Measurements from ENCODE around the gene DPAGT1. TPM values are rescaled to one million over a fixed set of nuclear protein-coding genes. Genes with fewer than 3 reads are reported as not detected.
A peak's percentile ranks its signal among the peaks of the same experiment; 100 is the strongest.

DPAGT1 gene
- total RNA-seq, 1 experiment from 2014 or later, result 45.1 TPM

DNA sequence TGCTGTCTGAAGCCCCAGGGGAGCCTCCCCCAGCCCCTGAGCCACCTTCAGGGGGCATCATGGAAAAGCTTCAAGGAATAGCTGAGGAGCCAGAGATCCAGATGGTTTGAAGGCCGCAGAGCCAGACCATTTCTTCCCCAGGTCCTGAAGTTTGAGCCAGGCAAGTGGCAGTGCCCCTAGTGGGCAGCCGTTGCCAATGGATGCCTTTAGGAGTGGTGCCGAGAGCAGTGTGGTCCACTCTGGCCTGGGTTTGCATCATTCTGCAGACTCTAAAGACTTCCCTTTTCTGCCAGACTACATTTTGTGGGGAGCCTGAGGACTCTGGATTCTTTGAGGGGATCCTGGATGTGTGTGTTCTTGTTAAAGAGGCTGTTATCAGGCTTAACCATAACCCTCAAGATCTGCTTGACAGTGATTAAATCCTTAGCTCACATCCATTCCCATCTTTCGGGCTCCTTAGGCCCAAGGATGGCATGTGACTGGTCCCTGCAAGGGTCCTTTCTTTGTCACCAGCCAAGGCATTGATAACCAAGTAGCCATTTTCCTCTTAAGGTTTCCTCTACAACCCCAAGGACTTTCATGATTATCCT lies 32.8 kb upstream of the DPAGT1 start:
- Histone ChIP-seq H3K9me2 (ENCODE audit: insufficient read depth) (no peaks in the 10 kb centered on the region), H2AFZ (ENCODE audit: low read depth, low read length, poor library complexity, severe bottlenecking) (no peak overlapping the region), H3K36me3 (ENCODE audit: control insufficient read depth in 1 of 2, insufficient read depth in 2 of 2, low read length in 2 of 2) (peaks cover 18 to 23% of the 10 kb centered on the region in 2 experiments), H4K20me1 (ENCODE audit: insufficient read depth) (no peaks in the 10 kb centered on the region), H3K27ac (ENCODE audit: low read depth, low read length) (peak overlapping the region; percentile 8; the same call in 1 of the 2 replicates), H3K9me3 (ENCODE audit: control insufficient read depth in 1 of 2, insufficient read depth in 1 of 2, low read depth in 1 of 2, low read length in 2 of 2) (no peaks in the 10 kb centered on the region), H3K27me3 (ENCODE audit: insufficient read depth, low read length) (no peaks in the 10 kb centered on the region), H3K4me3 (replicated peaks in 1 of 2; ENCODE audit: low read depth in 1 of 2, low read length in 2 of 2) (no peak overlapping the region), H3K4me1 (ENCODE audit: control insufficient read depth in 1 of 2, insufficient read depth in 2 of 2, low read length in 2 of 2) (no peaks in the 10 kb centered on the region), H3K79me2 (ENCODE audit: insufficient read depth, low read length) (no peaks in the 10 kb centered on the region), H3K4me2 (ENCODE audit: low read length) (no peak overlapping the region), H3K9ac (ENCODE audit: low read length) (no peak overlapping the region)
- CTCF ChIA-PET, result interaction anchor here (0.6 to 2.1 kb wide), 6 partner anchors 8 to 71 kb away, joined by 3 to 15 read pairs (median 4); partner anchors contain the start of genes CBL and HINFP
- POLR2A ChIA-PET, result interaction anchor here (1.0 kb wide), 1 partner anchor 10 kb away, joined by 4 read pairs; no protein-coding TSS in a partner anchor
- ATAC-seq, result peak; percentile 89
- no peak for TF ChIP-seq EZH2 (IDR thresholded peaks at IDR 0.05)
- peak; percentile 7 to 86 (median 76); a peak in 4 of 6 replicates for TF ChIP-seq CTCF (IDR thresholded peaks at IDR 0.05 in 2 of 3, conservative IDR thresholded peaks at IDR 0.05 in 1 of 3; ENCODE audit: borderline replicate concordance in 1 of 3, insufficient read depth in 1 of 3, low read depth in 2 of 3, low read length in 2 of 3)
- no peak for TF ChIP-seq SP1 (IDR thresholded peaks at IDR 0.05; ENCODE audit: low read depth)
- TF ChIP-seq, protein P1, sequence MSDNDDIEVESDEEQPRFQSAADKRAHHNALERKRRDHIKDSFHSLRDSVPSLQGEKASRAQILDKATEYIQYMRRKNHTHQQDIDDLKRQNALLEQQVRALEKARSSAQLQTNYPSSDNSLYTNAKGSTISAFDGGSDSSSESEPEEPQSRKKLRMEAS (IDR thresholded peaks at IDR 0.05), result no peak
- peak; percentile 26 for TF ChIP-seq RAD21 (IDR thresholded peaks at IDR 0.05; ENCODE audit: low read depth)
- TF ChIP-seq REST (IDR thresholded peaks at IDR 0.05; ENCODE audit: low read depth), result no peak
- TF ChIP-seq SRF (IDR thresholded peaks at IDR 0.05; ENCODE audit: low read depth), result no peak
- TSS peak; percentile 19 for BruUV-seq (replicated peaks)
- RAD21 ChIA-PET (ENCODE audit: low non-redundant PET in 1 of 2, low total read pairs in 2 of 2, uncharacterized antibody in 2 of 2, unreplicated experiment in 2 of 2), result no interaction called here
- intact Hi-C loops (cut with micrococcal nuclease), result no loop called here
- no peak for DNase-seq (ENCODE audit: low read depth, low spot score)
